Epidermal melanocyte (primary cell): ENCODE measurements around the gene ASCL4.

Experiments
- DNase-seq: peaks from one replicate; pipeline ENCODE4 v3.0.0; 2011; ENCODE audit warnings: low spot score; ENCODE audit not compliant: insufficient read length

Gene ASCL4

DNA sequence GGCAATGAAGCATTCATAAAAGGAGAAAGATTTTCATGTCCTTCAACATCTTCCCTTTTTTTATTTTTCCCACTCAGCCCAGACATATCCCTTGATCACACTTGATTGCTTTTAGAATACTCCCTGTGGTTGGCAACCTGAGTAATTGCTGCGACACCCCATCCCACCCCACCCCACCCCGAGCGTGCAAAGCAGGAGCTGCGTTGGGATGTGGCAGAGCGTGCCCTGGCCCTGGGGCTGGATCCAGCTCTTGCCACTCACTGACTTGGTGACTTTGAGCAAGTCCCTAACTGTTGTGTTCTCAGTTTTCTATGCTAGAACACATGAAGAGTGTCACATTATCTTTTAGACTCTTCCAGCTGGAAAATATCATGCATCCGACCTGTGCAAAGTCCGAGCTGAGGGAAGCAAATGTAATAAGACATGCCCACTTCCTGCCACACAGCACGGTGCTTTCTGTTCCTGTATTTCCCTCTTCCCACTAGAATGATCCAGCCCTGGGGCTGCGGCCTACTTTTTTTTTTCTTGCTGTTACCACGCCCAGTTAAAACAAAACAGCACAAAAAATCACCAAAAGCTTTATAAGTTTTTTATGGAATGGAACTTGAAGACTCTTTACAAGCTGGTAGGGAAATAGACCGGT, 4.0 kb downstream of the ASCL4 start:
- no peak for DNase-seq

- DNase-seq = no peak
Measured at GRCh38 chr12:107779077-107779831, 4.8 kb downstream of the ASCL4 start.

GRCh38 chr12:107780298-107780697, 5.8 kb downstream of the ASCL4 start:
- DNase-seq = no peak

DNA sequence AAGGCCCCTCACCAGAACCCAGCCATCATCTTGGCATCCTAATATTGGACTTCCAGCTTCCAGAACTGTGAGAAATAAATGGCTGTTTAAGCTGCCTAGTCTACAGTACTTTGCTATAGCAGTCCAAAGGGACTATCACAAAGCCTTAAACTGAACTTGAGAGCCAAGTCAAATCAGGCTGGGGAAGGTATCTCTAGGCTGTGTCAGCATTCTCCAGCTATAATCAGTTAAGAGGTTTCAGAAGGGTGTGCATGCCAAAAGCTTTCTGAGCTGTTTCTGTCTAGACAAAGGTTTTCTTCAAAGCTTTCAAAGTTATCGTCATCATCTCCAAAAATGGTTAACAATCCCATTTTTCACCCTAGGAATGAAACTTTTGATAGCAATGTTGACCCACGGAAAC, 7.6 kb downstream of the ASCL4 start:
- no peak for DNase-seq

- no peak for DNase-seq
Measured at GRCh38 chr12:107783406-107784376, 9.2 kb downstream of the ASCL4 start.

GRCh38 chr12:107788281-107788680, 13.8 kb downstream of the ASCL4 start:
- no peak for DNase-seq

DNA sequence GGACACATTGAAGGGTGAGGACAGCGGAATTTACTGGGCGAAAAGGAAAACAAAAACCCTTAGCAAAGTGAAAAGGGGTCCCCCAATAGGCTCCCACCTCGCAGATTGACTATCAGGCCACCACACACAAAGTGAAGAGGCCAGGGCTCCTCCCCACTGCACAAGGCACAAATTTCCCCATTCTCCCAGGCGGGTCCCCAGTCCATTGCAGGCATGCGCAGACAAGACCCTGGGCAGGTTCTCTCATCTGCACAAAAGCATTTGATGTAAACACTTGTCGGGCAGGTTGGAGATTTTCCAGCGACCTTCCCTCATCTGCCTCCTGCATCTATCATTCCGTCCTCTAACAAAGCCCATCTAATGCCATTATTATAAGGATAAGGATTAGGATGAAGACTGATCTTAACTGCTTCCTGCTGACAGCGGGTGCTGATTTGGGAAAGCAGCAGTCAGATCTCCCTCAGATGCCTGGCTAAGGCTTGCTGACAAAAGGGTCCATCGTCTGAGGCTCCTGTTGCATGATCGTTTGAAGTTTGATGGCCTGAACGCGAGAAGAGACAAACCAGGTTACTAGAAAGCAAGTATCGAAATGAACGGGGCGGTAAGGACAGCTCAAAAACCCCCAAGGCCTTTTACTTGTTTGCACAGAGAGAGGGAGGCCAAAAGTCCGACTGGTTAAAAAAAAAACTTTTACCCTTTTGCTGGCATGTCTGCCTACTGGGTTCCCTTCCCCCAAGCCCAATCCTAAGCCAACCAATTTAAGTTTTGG, 14.4 kb downstream of the ASCL4 start:
- DNase-seq = no peak

GRCh38 chr12:107791465-107792089, 17.1 kb downstream of the ASCL4 start:
- DNase-seq = no peak

DNA sequence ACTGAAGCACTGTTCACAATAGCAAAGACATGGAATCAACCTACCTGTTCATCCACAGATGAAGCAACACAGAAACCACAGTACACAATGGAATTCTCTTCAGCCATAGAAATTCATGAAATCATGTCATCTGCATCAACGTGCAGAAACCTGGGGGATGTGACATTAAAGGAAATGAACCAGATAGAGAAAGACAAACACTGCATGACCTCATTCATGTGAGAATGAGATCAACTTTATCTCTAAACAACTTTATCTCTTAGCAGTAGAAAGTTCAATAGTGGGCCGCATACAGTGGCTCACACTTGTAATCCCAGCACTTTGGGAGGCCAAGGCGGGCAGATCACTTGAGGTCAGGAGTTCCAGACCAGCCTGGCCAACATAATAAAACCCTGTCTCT, 19.9 kb downstream of the ASCL4 start:
- DNase-seq = no peak

GRCh38 chr12:107798580-107798979, 24.1 kb downstream of the ASCL4 start:
- no peak for DNase-seq

GRCh38 chr12:107801150-107801549, 26.6 kb downstream of the ASCL4 start:
- no peak for DNase-seq

GRCh38 chr12:107803092-107803491, 28.6 kb downstream of the ASCL4 start:
- no peak for DNase-seq

DNA sequence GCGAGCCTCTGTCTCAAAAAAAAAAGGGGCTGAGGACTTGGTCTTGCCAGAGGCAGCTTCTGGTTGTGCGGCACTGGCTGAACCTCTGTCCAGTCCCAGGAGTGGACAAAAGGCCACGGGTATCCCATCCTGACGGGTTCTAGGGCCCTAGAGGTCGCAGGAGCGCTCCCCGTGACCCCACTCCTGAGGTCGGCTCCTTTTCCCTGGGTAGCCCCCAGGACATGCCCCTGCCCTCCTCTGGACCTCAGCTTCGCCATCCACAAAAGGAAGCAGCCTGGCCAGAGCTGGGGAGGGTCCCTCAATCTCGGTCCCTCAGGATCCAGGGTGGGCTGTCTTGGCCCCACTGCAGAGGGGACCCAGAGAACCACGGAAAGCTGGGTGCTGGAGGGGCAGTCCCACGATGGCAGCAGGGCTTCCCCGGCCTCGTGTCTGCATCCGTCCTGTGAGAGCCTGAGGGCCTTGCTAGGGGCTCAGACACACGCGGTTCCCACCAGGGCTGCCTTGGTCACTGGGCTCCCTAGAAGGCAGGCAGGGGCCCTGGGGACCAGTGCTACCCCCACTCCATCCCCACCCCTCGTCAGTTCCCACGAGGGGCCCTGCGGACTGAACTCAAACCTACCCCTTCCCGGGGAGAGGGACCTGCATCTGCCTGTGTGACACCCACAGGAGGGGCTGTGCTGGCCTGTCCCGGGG, 31.1 kb downstream of the ASCL4 start:
- DNase-seq = no peak

GRCh38 chr12:107807471-107808150, 33.1 kb downstream of the ASCL4 start:
- DNase-seq = no peak

DNA sequence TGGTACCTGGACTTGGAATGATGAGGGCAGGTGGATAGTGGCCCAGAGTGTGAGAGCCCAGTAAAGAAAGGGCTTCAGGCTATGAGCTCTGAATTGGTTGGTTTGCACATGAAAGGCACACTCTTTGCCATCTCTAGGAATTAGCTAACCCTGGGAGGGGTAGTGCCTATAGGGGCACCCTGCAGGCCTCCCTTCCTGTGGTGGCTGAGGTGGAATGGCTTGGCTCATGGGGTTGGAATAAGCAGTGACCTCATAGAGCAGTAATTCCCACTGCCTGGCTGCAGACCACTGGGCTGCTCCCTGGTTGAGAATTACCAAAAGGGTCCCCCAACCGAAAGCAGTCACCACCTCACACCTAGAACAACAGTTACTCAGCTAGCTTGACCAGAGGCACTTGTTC, 42.7 kb downstream of the ASCL4 start:
- no peak for DNase-seq

- DNase-seq = no peak
Measured at GRCh38 chr12:107818984-107819383, 44.5 kb downstream of the ASCL4 start.

DNA sequence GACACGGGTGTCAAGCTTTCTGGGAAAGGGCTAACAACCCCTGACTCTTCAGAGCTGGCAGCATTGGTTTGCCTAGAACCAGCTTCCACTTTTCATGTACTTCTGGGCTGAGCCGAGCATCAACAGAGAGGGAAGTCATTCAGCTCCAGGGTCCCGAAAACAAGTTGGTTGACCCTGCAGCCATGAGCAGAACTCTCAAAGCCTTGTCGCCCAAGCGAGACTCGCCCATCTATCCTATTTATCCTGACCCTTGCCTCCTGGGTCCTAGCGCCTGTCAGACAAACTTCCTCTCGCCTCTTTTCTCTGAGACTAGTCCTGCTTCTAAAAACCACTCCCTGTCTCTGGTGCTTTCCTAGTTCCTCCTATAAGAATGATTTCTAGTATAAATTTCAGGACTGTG, 47.9 kb downstream of the ASCL4 start:
- DNase-seq = no peak
